ENCODE results near the gene MYB. TPM values are rescaled to one million over a fixed set of nuclear protein-coding genes. Genes with fewer than 3 reads are reported as not detected.

The MYB gene
- total RNA-seq, 1 experiment from 2014 or later = 6.1 TPM

GRCh38 chr6:135224037-135224647, 43.0 kb downstream of the MYB start:
- ATAC-seq (no peak), DNase-seq (ENCODE audit: low spot score) (no peak)
- no peak overlapping the region for H3K27ac Mint-ChIP-seq

GRCh38 chr6:135225911-135226310, 44.8 kb downstream of the MYB start:
- ATAC-seq = no peak
- TF ChIP-seq AR (CRISPR knock-in tag; IDR thresholded peaks at IDR 0.05) (no peak), JAZF1 (CRISPR knock-in tag; IDR thresholded peaks at IDR 0.05) (no peak), TCF7 (CRISPR knock-in tag; IDR thresholded peaks at IDR 0.05; ENCODE audit: low read depth) (no peak), NFYB (CRISPR knock-in tag; conservative IDR thresholded peaks at IDR 0.05; ENCODE audit: low read depth) (no peak), USF2 (CRISPR knock-in tag; IDR thresholded peaks at IDR 0.05) (no peak), ZNF396 (CRISPR knock-in tag; IDR thresholded peaks at IDR 0.05; ENCODE audit: borderline replicate concordance) (no peak), ZNF423 (CRISPR knock-in tag; IDR thresholded peaks at IDR 0.05) (no peak), HMGA2 (CRISPR knock-in tag; IDR thresholded peaks at IDR 0.05) (no peak)
- Mint-ChIP-seq H3K27me3 (ENCODE audit: low read depth) (no peaks in the 10 kb centered on the region), H3K27ac (no peak overlapping the region), H3K4me1 (peaks cover 8% of the 10 kb centered on the region), H3K9me3 (no peaks in the 10 kb centered on the region), H3K36me3 (no peaks in the 10 kb centered on the region), H3K4me3 (no peak overlapping the region)
- POLR2A ChIA-PET = no interaction called here
- CTCF ChIA-PET = no interaction called here
- no peak for DNase-seq (ENCODE audit: low spot score)

More at GRCh38 chr6:135224037-135224647, 43.0 kb downstream of the MYB start:
- no peak overlapping the region for H3K4me3 Mint-ChIP-seq
- TF ChIP-seq ATF6 (CRISPR knock-in tag; IDR thresholded peaks at IDR 0.05) (no peak), JAZF1 (CRISPR knock-in tag; IDR thresholded peaks at IDR 0.05) (no peak), CDX4 (CRISPR knock-in tag; IDR thresholded peaks at IDR 0.05; ENCODE audit: borderline replicate concordance) (no peak), USF2 (CRISPR knock-in tag; IDR thresholded peaks at IDR 0.05) (no peak), ZNF219 (CRISPR knock-in tag; IDR thresholded peaks at IDR 0.05; ENCODE audit: borderline replicate concordance) (no peak)
- TF ChIP-seq, protein P1, sequence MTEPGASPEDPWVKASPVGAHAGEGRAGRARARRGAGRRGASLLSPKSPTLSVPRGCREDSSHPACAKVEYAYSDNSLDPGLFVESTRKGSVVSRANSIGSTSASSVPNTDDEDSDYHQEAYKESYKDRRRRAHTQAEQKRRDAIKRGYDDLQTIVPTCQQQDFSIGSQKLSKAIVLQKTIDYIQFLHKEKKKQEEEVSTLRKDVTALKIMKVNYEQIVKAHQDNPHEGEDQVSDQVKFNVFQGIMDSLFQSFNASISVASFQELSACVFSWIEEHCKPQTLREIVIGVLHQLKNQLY (CRISPR knock-in tag; IDR thresholded peaks at IDR 0.05) = no peak
- H3K27me3 Mint-ChIP-seq (ENCODE audit: low read depth) = no peaks in the 10 kb centered on the region
- H3K9me3 Mint-ChIP-seq = no peaks in the 10 kb centered on the region
- H3K4me1 Mint-ChIP-seq = peaks cover 4% of the 10 kb centered on the region; the same call in 1 of the 2 replicates
- CTCF ChIA-PET = no interaction called here
- H3K36me3 Mint-ChIP-seq = no peaks in the 10 kb centered on the region
- POLR2A ChIA-PET = no interaction called here

DNA sequence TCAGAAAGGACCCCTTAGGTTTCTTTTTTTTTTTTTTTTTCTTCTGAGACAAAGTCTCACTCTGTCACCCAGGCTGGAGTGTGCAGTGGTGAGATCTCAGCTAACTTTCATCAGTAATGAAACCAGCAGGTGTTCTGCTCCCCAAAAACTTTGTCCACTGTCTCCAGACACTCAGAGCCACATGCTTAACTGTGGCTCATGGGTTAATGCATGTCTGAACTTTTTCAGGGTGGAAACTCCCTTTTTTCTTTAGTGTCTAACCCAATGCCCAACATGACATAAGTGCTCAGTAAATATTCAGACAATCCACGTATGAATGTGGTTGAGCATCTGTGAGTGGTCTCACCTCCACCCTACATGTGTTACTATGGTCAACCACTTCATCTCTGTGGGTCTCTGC, 45.4 kb downstream of the MYB start:
- Mint-ChIP-seq H3K36me3 (no peaks in the 10 kb centered on the region), H3K9me3 (no peaks in the 10 kb centered on the region), H3K4me1 (peaks cover 8% of the 10 kb centered on the region), H3K27ac (no peak overlapping the region), H3K4me3 (no peak overlapping the region), H3K27me3 (ENCODE audit: low read depth) (no peaks in the 10 kb centered on the region)
- DNase-seq (ENCODE audit: low spot score) (no peak), ATAC-seq (no peak)
- CTCF ChIA-PET = no interaction called here
- POLR2A ChIA-PET = no interaction called here
- TF ChIP-seq, protein P2, sequence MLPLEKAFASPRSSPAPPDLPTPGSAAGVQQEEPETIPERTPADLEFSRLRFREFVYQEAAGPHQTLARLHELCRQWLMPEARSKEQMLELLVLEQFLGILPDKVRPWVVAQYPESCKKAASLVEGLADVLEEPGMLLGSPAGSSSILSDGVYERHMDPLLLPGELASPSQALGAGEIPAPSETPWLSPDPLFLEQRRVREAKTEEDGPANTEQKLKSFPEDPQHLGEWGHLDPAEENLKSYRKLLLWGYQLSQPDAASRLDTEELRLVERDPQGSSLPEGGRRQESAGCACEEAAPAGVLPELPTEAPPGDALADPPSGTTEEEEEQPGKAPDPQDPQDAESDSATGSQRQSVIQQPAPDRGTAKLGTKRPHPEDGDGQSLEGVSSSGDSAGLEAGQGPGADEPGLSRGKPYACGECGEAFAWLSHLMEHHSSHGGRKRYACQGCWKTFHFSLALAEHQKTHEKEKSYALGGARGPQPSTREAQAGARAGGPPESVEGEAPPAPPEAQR (CRISPR knock-in tag; IDR thresholded peaks at IDR 0.05) = no peak
- TF ChIP-seq MXD4 (CRISPR knock-in tag; IDR thresholded peaks at IDR 0.05; ENCODE audit: borderline replicate concordance) (no peak), ZBTB21 (CRISPR knock-in tag; IDR thresholded peaks at IDR 0.05; ENCODE audit: borderline replicate concordance) (no peak), ZNF416 (CRISPR knock-in tag; IDR thresholded peaks at IDR 0.05) (no peak), CREM (CRISPR knock-in tag; IDR thresholded peaks at IDR 0.05) (no peak), HMGA2 (CRISPR knock-in tag; IDR thresholded peaks at IDR 0.05) (no peak), GABPB1 (CRISPR knock-in tag; IDR thresholded peaks at IDR 0.05) (no peak), IRF1 (CRISPR knock-in tag; IDR thresholded peaks at IDR 0.05) (no peak), NFYB (CRISPR knock-in tag; conservative IDR thresholded peaks at IDR 0.05; ENCODE audit: low read depth) (no peak), TCF7 (CRISPR knock-in tag; IDR thresholded peaks at IDR 0.05; ENCODE audit: low read depth) (no peak)
- TF ChIP-seq, protein P3, sequence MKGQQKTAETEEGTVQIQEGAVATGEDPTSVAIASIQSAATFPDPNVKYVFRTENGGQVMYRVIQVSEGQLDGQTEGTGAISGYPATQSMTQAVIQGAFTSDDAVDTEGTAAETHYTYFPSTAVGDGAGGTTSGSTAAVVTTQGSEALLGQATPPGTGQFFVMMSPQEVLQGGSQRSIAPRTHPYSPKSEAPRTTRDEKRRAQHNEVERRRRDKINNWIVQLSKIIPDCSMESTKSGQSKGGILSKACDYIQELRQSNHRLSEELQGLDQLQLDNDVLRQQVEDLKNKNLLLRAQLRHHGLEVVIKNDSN (CRISPR knock-in tag; IDR thresholded peaks at IDR 0.05) = no peak

Measured in WTC11 (cell line).